ENCODE results near the gene NKX6-2.

NKX6-2 gene

GRCh38 chr10:132834311-132834761, 48.4 kb upstream of the NKX6-2 start:
- Histone ChIP-seq H3K4me3 (ENCODE audit: low read depth, low read length) (no peak overlapping the region), H3K27ac (ENCODE audit: extremely low read depth, low read depth, low read length) (no peak overlapping the region), H3K36me3 (ENCODE audit: control insufficient read depth in 2 of 2, insufficient read depth in 1 of 2, low read length in 2 of 2) (no peaks in the 10 kb centered on the region), H3K4me1 (ENCODE audit: control insufficient read depth, insufficient read depth, low read length) (no peaks in the 10 kb centered on the region), H3K9me3 (ENCODE audit: control insufficient read depth, insufficient read depth, low read depth, low read length) (no peaks in the 10 kb centered on the region)
- ChIA-PET POLR2A (no interaction called here), CTCF (interaction anchor here (0.7 kb wide), 1 partner anchor 104 kb away, joined by 3 read pairs; no protein-coding TSS in a partner anchor)
- TF ChIP-seq ZNF138 (tag by site-specific recombination; IDR thresholded peaks at IDR 0.05; ENCODE audit: borderline replicate concordance) (no peak), ZNF366 (tag by site-specific recombination; conservative IDR thresholded peaks at IDR 0.05) (no peak), ZBTB26 (tag by site-specific recombination; optimal IDR thresholded peaks at IDR 0.05) (no peak), ZNF639 (tag by site-specific recombination; IDR thresholded peaks at IDR 0.05) (no peak), ZNF518A (tag by site-specific recombination; conservative IDR thresholded peaks at IDR 0.05; ENCODE audit: low read depth) (no peak), KLF10 (tag by site-specific recombination; IDR thresholded peaks at IDR 0.05) (no peak), ZNF624 (tag by site-specific recombination; IDR thresholded peaks at IDR 0.05) (no peak), ZNF202 (tag by site-specific recombination; IDR thresholded peaks at IDR 0.05; ENCODE audit: borderline replicate concordance) (no peak), ZNF155 (tag by site-specific recombination; IDR thresholded peaks at IDR 0.05) (no peak), ZFP3 (tag by site-specific recombination; IDR thresholded peaks at IDR 0.05; ENCODE audit: low read depth) (no peak), ZNF37A (tag by site-specific recombination; IDR thresholded peaks at IDR 0.05) (no peak), ZNF560 (tag by site-specific recombination; IDR thresholded peaks at IDR 0.05; ENCODE audit: borderline replicate concordance) (no peak), ZFHX2 (tag by site-specific recombination; conservative IDR thresholded peaks at IDR 0.05) (no peak), ZBTB6 (tag by site-specific recombination; IDR thresholded peaks at IDR 0.05) (no peak)

- CTCF ChIA-PET: no interaction called here
- no peak overlapping the region for H3K4me3 ChIP-seq (ENCODE audit: low read depth, low read length)
- no peak for TF ChIP-seq SP7 (tag by site-specific recombination; IDR thresholded peaks at IDR 0.05)
- no peak for TF ChIP-seq ZNF654 (tag by site-specific recombination; IDR thresholded peaks at IDR 0.05; ENCODE audit: low read depth)
- peak; percentile 75 for TF ChIP-seq KLF1 (tag by site-specific recombination; IDR thresholded peaks at IDR 0.05)
- no peak for TF ChIP-seq ZNF707 (tag by site-specific recombination; IDR thresholded peaks at IDR 0.05)
- peak; percentile 27 for TF ChIP-seq ZFHX2 (tag by site-specific recombination; conservative IDR thresholded peaks at IDR 0.05)
These were observed 47.6 kb upstream of the NKX6-2 start for GRCh38 chr10:132833421-132834111.

More at GRCh38 chr10:132833421-132834111, 47.6 kb upstream of the NKX6-2 start:
- H3K4me1 ChIP-seq (ENCODE audit: control insufficient read depth, insufficient read depth, low read length): no peaks in the 10 kb centered on the region
- POLR2A ChIA-PET: no interaction called here
- H3K9me3 ChIP-seq (ENCODE audit: control insufficient read depth, insufficient read depth, low read depth, low read length): no peaks in the 10 kb centered on the region
- no peak overlapping the region for H3K27ac ChIP-seq (ENCODE audit: extremely low read depth, low read depth, low read length)
- no peaks in the 10 kb centered on the region for H3K36me3 ChIP-seq (ENCODE audit: control insufficient read depth in 2 of 2, insufficient read depth in 1 of 2, low read length in 2 of 2)

Measured in HEK293 (cell line).